Gastroesophageal sphincter (tissue), 4 donors: ENCODE data around the gene SH3RF3. TPM values are rescaled to one million over a fixed set of nuclear protein-coding genes. Genes with fewer than 3 reads are reported as not detected.

Experiments
- ATAC-seq: fragments of 150-250 bp; one replicate; pipeline ENCODE4 v1.9.1; 2016; ENCODE audit warnings: mild to moderate bottlenecking, moderate library complexity
- H3K27ac ChIP-seq, 4 donors: fragments of 200-600 bp; sonication (generic) in 3 of 4; 1 replicate in 3 of 4; 2 replicates in 1 of 4; pipeline ENCODE4 v1.5.1; 2016 to 2019
- H3K27me3 ChIP-seq: fragments of 200-600 bp; sonication (generic); one replicate; pipeline ENCODE4 v1.5.1; 2019
- H3K36me3 ChIP-seq, 2 donors: fragments of 200-600 bp; sonication (generic); one replicate each; pipeline ENCODE4 v1.5.1; 2019; ENCODE audit warnings: control low read depth in 1 of 2
- H3K4me1 ChIP-seq, 3 donors: fragments of 200-600 bp; sonication (generic); 1 replicate in 2 of 3; 2 replicates in 1 of 3; pipeline ENCODE4 v1.5.1; 2016 to 2019; ENCODE audit warnings: control low read depth in 2 of 3
- H3K4me3 ChIP-seq, 2 donors: fragments of 200-600 bp; sonication (generic); one replicate each; pipeline ENCODE4 v1.5.1; 2019; ENCODE audit warnings: mild to moderate bottlenecking in 1 of 2, moderate library complexity in 1 of 2
- H3K9me3 ChIP-seq, 3 donors: fragments of 200-600 bp; sonication (generic); one replicate each; pipeline ENCODE4 v1.5.1; 2017 to 2019; ENCODE audit warnings: control low read depth in 2 of 3
- EP300 ChIP-seq: sonication (generic); formaldehyde crosslinking; IDR thresholded peaks from one replicate; pipeline ENCODE4 v1.6.1; 2017; ENCODE audit warnings: antibody characterized with exemption, mild to moderate bottlenecking
- POLR2A ChIP-seq, 2 donors: fragments of 450-650 bp; IDR thresholded peaks; one replicate each; pipeline ENCODE4 v1.6.1; 2017; ENCODE audit warnings: antibody characterized with exemption in 2 of 2, mild to moderate bottlenecking in 2 of 2, moderate library complexity in 1 of 2
- POLR2AphosphoS5 ChIP-seq: sonication (generic); formaldehyde crosslinking; IDR thresholded peaks from one replicate; pipeline ENCODE4 v1.6.1; 2017; ENCODE audit warnings: antibody characterized with exemption
- WGBS, 2 donors: methylation state at CpG; one replicate each; pipeline ENCODE4 v1.1.5; 2018; ENCODE audit warnings: low coverage in 1 of 2; 5-methylcytosine and 5-hydroxymethylcytosine counted together
- total RNA-seq, 4 donors: library from RNA; depleted of rRNA; stranded (reverse); fragments of >200 nt; gene quantifications; one replicate each; pipeline ENCODE4 v1.1.0, GENCODE V29; 2016
- TF ChIP-seq, protein P1 (sequence below), 4 experiments: fragments of 200-600 bp in 2 of 4; fragments of 450-650 bp in 2 of 4; sonication (generic) in 1 of 4; IDR thresholded peaks; one replicate each; pipeline ENCODE4 v1.5.1; 2017 to 2019; ENCODE audit warnings: antibody characterized with exemption in 4 of 4, mild to moderate bottlenecking in 2 of 4, moderate library complexity in 2 of 4

The SH3RF3 gene
- total RNA-seq, 4 donors from 2014 or later = 10.1 to 15.8 (median 13.2) TPM

DNA sequence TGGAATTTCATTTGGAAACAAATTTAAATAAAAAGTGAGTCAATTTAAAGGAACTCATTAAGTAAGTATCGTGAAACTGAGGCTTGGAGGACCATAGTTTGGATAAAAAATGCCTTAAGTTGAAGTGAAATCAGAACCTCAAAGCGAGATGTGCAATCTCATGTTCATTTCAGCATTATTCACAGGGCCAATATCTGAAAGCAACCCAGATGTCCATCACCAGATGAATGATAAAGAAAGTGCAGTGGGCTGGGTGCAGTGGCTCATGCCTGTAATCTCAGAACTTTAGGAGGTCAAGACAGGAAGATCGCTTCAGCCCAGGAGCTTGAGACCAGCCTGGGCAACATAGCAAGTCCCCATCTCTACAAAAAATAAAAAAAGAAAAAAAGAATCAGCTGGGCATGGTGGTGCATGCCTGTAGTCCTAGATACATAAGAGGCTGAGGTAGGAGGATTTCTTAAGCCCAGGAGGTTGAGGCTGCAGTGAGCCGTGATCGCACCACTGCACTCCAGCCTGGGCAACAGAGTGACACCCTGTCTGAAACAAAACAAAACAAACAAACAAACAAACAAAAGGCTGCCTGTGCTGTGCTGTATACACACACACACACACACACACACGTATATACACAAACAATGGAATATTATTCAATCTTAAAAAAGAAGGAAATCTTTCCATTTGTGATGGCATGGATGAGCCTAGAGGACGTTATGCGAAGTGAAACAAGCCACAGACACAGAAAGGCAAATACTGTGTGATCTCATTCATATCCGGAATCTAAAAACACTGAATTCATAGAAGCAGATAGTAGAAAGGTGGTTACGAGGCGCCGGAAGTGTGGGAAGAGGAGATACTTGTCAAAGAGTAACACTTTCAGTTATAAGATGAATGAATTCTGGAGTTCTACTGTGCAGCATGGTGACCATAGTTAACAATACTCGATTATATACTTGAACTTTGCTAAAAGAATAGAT, 14.5 kb downstream of the SH3RF3 start:
- Histone ChIP-seq H3K27me3 (no peaks in the 10 kb centered on the region), H3K4me3 (no peak overlapping the region), H3K27ac (no peak overlapping the region), H3K36me3 (no peaks in the 10 kb centered on the region), H3K9me3 (no peaks in the 10 kb centered on the region), H3K4me1 (no peaks in the 10 kb centered on the region)
- TF ChIP-seq POLR2A (IDR thresholded peaks at IDR 0.05) (no peak), EP300 (no peak), POLR2AphosphoS5 (no peak)
- TF ChIP-seq, protein P1, sequence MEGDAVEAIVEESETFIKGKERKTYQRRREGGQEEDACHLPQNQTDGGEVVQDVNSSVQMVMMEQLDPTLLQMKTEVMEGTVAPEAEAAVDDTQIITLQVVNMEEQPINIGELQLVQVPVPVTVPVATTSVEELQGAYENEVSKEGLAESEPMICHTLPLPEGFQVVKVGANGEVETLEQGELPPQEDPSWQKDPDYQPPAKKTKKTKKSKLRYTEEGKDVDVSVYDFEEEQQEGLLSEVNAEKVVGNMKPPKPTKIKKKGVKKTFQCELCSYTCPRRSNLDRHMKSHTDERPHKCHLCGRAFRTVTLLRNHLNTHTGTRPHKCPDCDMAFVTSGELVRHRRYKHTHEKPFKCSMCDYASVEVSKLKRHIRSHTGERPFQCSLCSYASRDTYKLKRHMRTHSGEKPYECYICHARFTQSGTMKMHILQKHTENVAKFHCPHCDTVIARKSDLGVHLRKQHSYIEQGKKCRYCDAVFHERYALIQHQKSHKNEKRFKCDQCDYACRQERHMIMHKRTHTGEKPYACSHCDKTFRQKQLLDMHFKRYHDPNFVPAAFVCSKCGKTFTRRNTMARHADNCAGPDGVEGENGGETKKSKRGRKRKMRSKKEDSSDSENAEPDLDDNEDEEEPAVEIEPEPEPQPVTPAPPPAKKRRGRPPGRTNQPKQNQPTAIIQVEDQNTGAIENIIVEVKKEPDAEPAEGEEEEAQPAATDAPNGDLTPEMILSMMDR (IDR thresholded peaks at IDR 0.05) = no peak
- ATAC-seq = no peak
- 91 to 93% methylated on average over 11 to 12 of the region's 13 CpGs for WGBS, 2 donors

DNA sequence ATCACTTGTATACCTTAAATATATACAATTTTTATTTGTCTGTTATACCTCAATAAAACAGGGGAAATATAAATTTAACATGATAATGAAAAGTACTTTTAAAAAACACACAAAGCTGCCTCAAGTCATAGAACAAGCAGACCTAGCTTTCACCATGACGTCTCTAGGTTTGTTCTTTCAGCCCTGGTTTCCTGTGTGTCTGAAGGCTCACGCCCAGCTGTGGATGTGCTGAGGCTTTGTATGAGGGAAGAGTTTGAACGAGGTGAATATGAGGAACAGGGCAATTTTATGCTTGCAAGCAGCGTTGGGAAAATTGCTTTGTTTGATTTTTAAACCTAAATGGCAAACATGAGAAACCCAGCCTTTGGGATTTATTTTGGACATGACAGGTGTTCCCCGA, 15.3 kb downstream of the SH3RF3 start:
- no peak for ATAC-seq
- H3K36me3 ChIP-seq = no peaks in the 10 kb centered on the region
- no peak overlapping the region for H3K4me3 ChIP-seq
- H3K9me3 ChIP-seq = no peaks in the 10 kb centered on the region
- TF ChIP-seq POLR2AphosphoS5 (no peak), POLR2A (IDR thresholded peaks at IDR 0.05) (no peak), EP300 (no peak)
- TF ChIP-seq, protein P1 (IDR thresholded peaks at IDR 0.05) = no peak
- H3K4me1 ChIP-seq = no peaks in the 10 kb centered on the region
- WGBS, 2 donors = 79 to 83% methylated on average over 4 to 5 of the region's 5 CpGs
- H3K27me3 ChIP-seq = no peaks in the 10 kb centered on the region
- H3K27ac ChIP-seq = no peak overlapping the region

DNA sequence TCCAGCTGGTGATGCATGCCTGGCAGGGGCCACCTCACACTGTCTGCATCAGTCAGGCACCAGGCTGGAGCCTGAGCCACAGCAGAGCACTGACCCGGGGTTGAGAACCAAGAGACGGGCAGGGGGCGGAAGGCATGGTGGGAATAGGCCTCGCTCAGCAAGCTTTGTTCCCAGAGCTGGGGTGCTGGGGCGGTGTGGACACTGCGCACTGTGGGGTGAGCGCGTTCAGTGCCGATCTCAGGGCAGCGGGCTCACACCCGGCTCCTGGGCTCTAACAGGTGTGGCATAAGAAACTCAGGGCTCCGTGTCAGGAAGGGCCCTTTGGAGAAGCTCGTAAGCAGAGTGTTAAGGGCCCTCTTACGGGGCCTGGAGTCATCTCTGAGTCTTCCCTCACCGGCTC, 15.7 kb downstream of the SH3RF3 start:
- no peaks in the 10 kb centered on the region for H3K27me3 ChIP-seq
- H3K4me3 ChIP-seq = no peak overlapping the region
- WGBS, 2 donors = 88 to 91% methylated on average over 4 to 8 of the region's 15 CpGs
- no peak for ATAC-seq
- no peak overlapping the region for H3K27ac ChIP-seq
- no peaks in the 10 kb centered on the region for H3K36me3 ChIP-seq
- H3K9me3 ChIP-seq = no peaks in the 10 kb centered on the region
- H3K4me1 ChIP-seq = no peaks in the 10 kb centered on the region
- TF ChIP-seq EP300 (no peak), POLR2A (IDR thresholded peaks at IDR 0.05) (no peak), POLR2AphosphoS5 (no peak)
- TF ChIP-seq, protein P1 (IDR thresholded peaks at IDR 0.05) = no peak

DNA sequence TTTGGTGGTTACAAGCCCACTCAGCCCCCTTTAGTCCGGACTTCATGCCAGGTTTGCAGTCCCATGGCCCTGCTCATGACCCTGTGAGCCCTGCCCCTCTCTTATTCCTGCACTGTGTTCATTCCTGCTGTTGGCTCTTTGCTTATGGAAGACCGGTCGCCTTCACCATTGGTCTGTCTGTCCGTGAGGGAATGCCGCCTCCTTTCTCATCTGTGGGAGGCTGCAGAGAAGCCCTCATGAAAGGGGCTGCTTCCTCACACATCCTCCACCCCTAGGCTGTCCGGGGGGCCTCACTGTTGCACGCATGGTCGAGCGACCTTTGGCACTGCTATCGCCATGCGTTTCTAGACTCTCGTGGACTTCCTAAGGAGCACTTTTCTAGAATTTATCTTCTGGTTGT, 16.3 kb downstream of the SH3RF3 start:
- no peak overlapping the region for H3K27ac ChIP-seq
- WGBS, 2 donors = 75% methylated on average over 4 of the region's 12 CpGs; no CpG with 5 or more reads in 1 of the 2 donors
- H3K9me3 ChIP-seq = no peaks in the 10 kb centered on the region
- no peak for TF ChIP-seq POLR2A (IDR thresholded peaks at IDR 0.05)
- no peak for TF ChIP-seq POLR2AphosphoS5
- TF ChIP-seq, protein P1 (IDR thresholded peaks at IDR 0.05) = no peak
- TF ChIP-seq EP300 = no peak
- no peak overlapping the region for H3K4me3 ChIP-seq
- no peaks in the 10 kb centered on the region for H3K36me3 ChIP-seq
- ATAC-seq = no peak
- no peaks in the 10 kb centered on the region for H3K27me3 ChIP-seq
- H3K4me1 ChIP-seq = no peaks in the 10 kb centered on the region

DNA sequence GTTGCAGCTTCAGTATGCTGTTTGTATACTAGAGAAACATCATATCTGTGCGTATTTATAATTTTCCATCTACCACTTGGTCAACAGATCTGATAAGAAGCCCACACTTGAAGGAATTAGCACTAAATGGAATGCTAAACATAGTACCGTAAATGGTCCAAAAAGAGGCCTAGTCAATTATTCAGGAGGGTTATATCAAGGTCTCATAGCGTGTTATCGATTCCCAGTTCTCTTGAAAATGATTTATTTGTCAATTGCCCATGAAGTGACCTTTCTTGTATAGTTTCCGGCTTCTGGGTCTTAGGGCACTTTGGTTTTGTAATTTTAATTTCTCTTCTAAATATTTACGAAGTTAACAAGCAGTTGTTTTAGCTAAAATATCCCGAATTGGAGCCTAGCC, 18.4 kb downstream of the SH3RF3 start:
- Histone ChIP-seq H3K27me3 (no peaks in the 10 kb centered on the region), H3K36me3 (no peaks in the 10 kb centered on the region), H3K27ac (no peak overlapping the region), H3K4me3 (no peak overlapping the region), H3K9me3 (no peaks in the 10 kb centered on the region), H3K4me1 (no peaks in the 10 kb centered on the region)
- 97 to 98% methylated on average over 7 of the region's 7 CpGs for WGBS, 2 donors
- no peak for ATAC-seq
- TF ChIP-seq POLR2A (IDR thresholded peaks at IDR 0.05) (no peak), POLR2AphosphoS5 (no peak), EP300 (no peak)
- TF ChIP-seq, protein P1 (IDR thresholded peaks at IDR 0.05) = no peak
